Measurements from ENCODE around the gene GLP1R. TPM values are rescaled to one million over a fixed set of nuclear protein-coding genes. Genes with fewer than 3 reads are reported as not detected.

GLP1R gene
- total and polyA plus RNA-seq, 2 donors: 0.05 to 0.58 TPM

GRCh38 chr6:39061588-39061987 is 13.0 kb downstream of the GLP1R start:
- Histone ChIP-seq H3K4me1 (ENCODE audit: insufficient read depth) (no peaks in the 10 kb centered on the region), H3K36me3 (ENCODE audit: insufficient read depth) (no peaks in the 10 kb centered on the region), H3K4me3 (ENCODE audit: low read depth, low read length) (no peak overlapping the region), H3K27ac (ENCODE audit: low read depth) (no peak overlapping the region)
- DNase-seq (ENCODE audit: extremely low spot score): no peak
- WGBS: 80% methylated on average over 3 of the region's 3 CpGs

GRCh38 chr6:39062014-39062740 is 13.6 kb downstream of the GLP1R start:
- no peak for DNase-seq (ENCODE audit: extremely low spot score)
- Histone ChIP-seq H3K4me3 (ENCODE audit: low read depth, low read length) (no peak overlapping the region), H3K4me1 (ENCODE audit: insufficient read depth) (no peaks in the 10 kb centered on the region), H3K36me3 (ENCODE audit: insufficient read depth) (no peaks in the 10 kb centered on the region), H3K27ac (ENCODE audit: low read depth) (no peak overlapping the region)
- WGBS: 52% methylated on average over 10 of the region's 10 CpGs

- Histone ChIP-seq H3K36me3 (ENCODE audit: insufficient read depth) (no peaks in the 10 kb centered on the region), H3K27ac (ENCODE audit: low read depth) (no peak overlapping the region), H3K4me3 (ENCODE audit: low read depth, low read length) (no peak overlapping the region), H3K4me1 (ENCODE audit: insufficient read depth) (no peaks in the 10 kb centered on the region)
- 35% methylated on average over 1 of the region's 1 CpG for WGBS
- DNase-seq (ENCODE audit: extremely low spot score): no peak
These were observed 14.9 kb downstream of the GLP1R start for GRCh38 chr6:39063526-39063925.

GRCh38 chr6:39065561-39065960 is 17.0 kb downstream of the GLP1R start:
- 81% methylated on average over 8 of the region's 8 CpGs for WGBS
- no peak for DNase-seq (ENCODE audit: extremely low spot score)

GRCh38 chr6:39068391-39068790 is 19.8 kb downstream of the GLP1R start:
- Histone ChIP-seq H3K4me3 (ENCODE audit: low read depth, low read length) (no peak overlapping the region), H3K4me1 (ENCODE audit: insufficient read depth) (no peaks in the 10 kb centered on the region), H3K27ac (ENCODE audit: low read depth) (no peak overlapping the region), H3K36me3 (ENCODE audit: insufficient read depth) (no peaks in the 10 kb centered on the region)
- WGBS: 68% methylated on average over 7 of the region's 7 CpGs
- no peak for DNase-seq (ENCODE audit: extremely low spot score)

More at GRCh38 chr6:39065561-39065960, 17.0 kb downstream of the GLP1R start:
- H3K4me1 ChIP-seq (ENCODE audit: insufficient read depth): no peaks in the 10 kb centered on the region
- H3K27ac ChIP-seq (ENCODE audit: low read depth): no peak overlapping the region
- no peak overlapping the region for H3K4me3 ChIP-seq (ENCODE audit: low read depth, low read length)
- no peaks in the 10 kb centered on the region for H3K36me3 ChIP-seq (ENCODE audit: insufficient read depth)

GRCh38 chr6:39072830-39073229 is 24.2 kb downstream of the GLP1R start:
- DNase-seq (ENCODE audit: extremely low spot score): no peak
- no peak overlapping the region for H3K4me3 ChIP-seq (ENCODE audit: low read depth, low read length)
- H3K27ac ChIP-seq (ENCODE audit: low read depth): no peak overlapping the region
- no peaks in the 10 kb centered on the region for H3K4me1 ChIP-seq (ENCODE audit: insufficient read depth)
- WGBS: 93% methylated on average over 9 of the region's 9 CpGs
- no peaks in the 10 kb centered on the region for H3K36me3 ChIP-seq (ENCODE audit: insufficient read depth)

- Histone ChIP-seq H3K27ac (ENCODE audit: low read depth) (no peak overlapping the region), H3K4me1 (ENCODE audit: insufficient read depth) (no peaks in the 10 kb centered on the region), H3K4me3 (ENCODE audit: low read depth, low read length) (no peak overlapping the region), H3K36me3 (ENCODE audit: insufficient read depth) (no peaks in the 10 kb centered on the region)
- 83% methylated on average over 17 of the region's 17 CpGs for WGBS
- no peak for DNase-seq (ENCODE audit: extremely low spot score)
These were observed 25.1 kb downstream of the GLP1R start for GRCh38 chr6:39073471-39074355.

- no peak overlapping the region for H3K27ac ChIP-seq (ENCODE audit: low read depth)
- no peaks in the 10 kb centered on the region for H3K4me1 ChIP-seq (ENCODE audit: insufficient read depth)
- WGBS: 83% methylated on average over 9 of the region's 9 CpGs
- DNase-seq (ENCODE audit: extremely low spot score): no peak
- H3K36me3 ChIP-seq (ENCODE audit: insufficient read depth): no peaks in the 10 kb centered on the region
- no peak overlapping the region for H3K4me3 ChIP-seq (ENCODE audit: low read depth, low read length)
These were observed 25.9 kb downstream of the GLP1R start for GRCh38 chr6:39074486-39074885.

GRCh38 chr6:39075010-39075686 is 26.6 kb downstream of the GLP1R start:
- WGBS: 68% methylated on average over 12 of the region's 12 CpGs
- Histone ChIP-seq H3K27ac (ENCODE audit: low read depth) (no peak overlapping the region), H3K4me3 (ENCODE audit: low read depth, low read length) (no peak overlapping the region), H3K4me1 (ENCODE audit: insufficient read depth) (no peaks in the 10 kb centered on the region), H3K36me3 (ENCODE audit: insufficient read depth) (no peaks in the 10 kb centered on the region)
- DNase-seq (ENCODE audit: extremely low spot score): no peak

- no peak for DNase-seq (ENCODE audit: extremely low spot score)
- Histone ChIP-seq H3K4me3 (ENCODE audit: low read depth, low read length) (no peak overlapping the region), H3K36me3 (ENCODE audit: insufficient read depth) (no peaks in the 10 kb centered on the region), H3K4me1 (ENCODE audit: insufficient read depth) (no peaks in the 10 kb centered on the region), H3K27ac (ENCODE audit: low read depth) (no peak overlapping the region)
- WGBS: 75% methylated on average over 11 of the region's 11 CpGs
These were observed 27.4 kb downstream of the GLP1R start for GRCh38 chr6:39075807-39076622.

GRCh38 chr6:39076623-39077535 is 28.3 kb downstream of the GLP1R start:
- Histone ChIP-seq H3K27ac (ENCODE audit: low read depth) (no peak overlapping the region), H3K4me3 (ENCODE audit: low read depth, low read length) (no peak overlapping the region), H3K36me3 (ENCODE audit: insufficient read depth) (no peaks in the 10 kb centered on the region)

GRCh38 chr6:39077882-39078594 is 29.5 kb downstream of the GLP1R start:
- WGBS: 82% methylated on average over 11 of the region's 11 CpGs
- no peak for DNase-seq (ENCODE audit: extremely low spot score)
- H3K36me3 ChIP-seq (ENCODE audit: insufficient read depth): no peaks in the 10 kb centered on the region
- H3K27ac ChIP-seq (ENCODE audit: low read depth): no peak overlapping the region
- no peak overlapping the region for H3K4me3 ChIP-seq (ENCODE audit: low read depth, low read length)
- H3K4me1 ChIP-seq (ENCODE audit: insufficient read depth): no peaks in the 10 kb centered on the region

More at GRCh38 chr6:39076623-39077535, 28.3 kb downstream of the GLP1R start:
- DNase-seq (ENCODE audit: extremely low spot score): no peak
- WGBS: 78% methylated on average over 9 of the region's 9 CpGs
- no peaks in the 10 kb centered on the region for H3K4me1 ChIP-seq (ENCODE audit: insufficient read depth)
